GM10266 (cell line): ENCODE data around the gene MAGI3.
"Not testable (repeated sequence)": the region's sequence is repeated elsewhere in the genome, so short reads cannot be mapped to it uniquely, and the experiment has no call there.

Experiments
- DNase-seq: peaks from one replicate; pipeline ENCODE4 v3.0.0; 2012; ENCODE audit errors: extremely low spot score
- TF ChIP-seq, protein P1 (sequence below): IDR thresholded peaks from 2 replicates; pipeline ENCODE4 v1.5.1; 2012; ENCODE audit warnings: mild to moderate bottlenecking, low read depth; ENCODE audit not compliant: control insufficient read depth, insufficient read depth; ENCODE audit errors: missing control alignments

MAGI3 gene

DNA sequence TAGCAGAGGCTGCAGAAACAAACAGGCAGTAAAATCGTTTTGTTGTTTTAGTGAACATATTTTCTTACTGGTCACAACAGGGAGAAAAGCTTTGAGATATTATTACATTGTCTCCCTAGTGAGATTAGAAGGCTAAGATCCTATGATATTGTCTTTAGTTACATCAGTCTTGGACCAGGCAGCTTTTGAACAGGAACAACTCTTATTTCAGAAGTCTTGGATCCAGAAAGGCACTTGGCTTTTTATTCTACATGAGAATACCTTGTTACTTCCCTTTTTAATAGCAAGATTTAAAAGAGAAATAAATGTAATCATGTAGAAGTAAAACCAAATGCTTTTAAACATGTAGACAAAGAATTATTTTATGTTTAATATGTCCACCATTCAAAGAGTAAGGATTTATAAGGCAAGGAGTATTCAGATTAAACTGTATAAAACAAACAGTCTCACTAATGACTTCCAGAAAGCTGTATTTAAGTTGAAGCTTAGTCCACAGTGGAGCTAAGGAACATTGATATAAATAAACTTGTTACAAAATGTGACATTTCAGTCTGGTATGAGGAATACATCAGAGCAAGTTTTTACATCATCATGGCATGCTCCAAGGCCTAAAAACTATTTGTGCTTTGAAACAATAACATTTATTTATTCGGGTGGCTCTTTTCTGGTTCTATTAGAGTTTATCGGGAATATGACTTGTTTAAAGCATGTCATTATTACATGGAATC lies 296.7 kb downstream of the MAGI3 start:
- DNase-seq = no peak
- TF ChIP-seq, protein P1, sequence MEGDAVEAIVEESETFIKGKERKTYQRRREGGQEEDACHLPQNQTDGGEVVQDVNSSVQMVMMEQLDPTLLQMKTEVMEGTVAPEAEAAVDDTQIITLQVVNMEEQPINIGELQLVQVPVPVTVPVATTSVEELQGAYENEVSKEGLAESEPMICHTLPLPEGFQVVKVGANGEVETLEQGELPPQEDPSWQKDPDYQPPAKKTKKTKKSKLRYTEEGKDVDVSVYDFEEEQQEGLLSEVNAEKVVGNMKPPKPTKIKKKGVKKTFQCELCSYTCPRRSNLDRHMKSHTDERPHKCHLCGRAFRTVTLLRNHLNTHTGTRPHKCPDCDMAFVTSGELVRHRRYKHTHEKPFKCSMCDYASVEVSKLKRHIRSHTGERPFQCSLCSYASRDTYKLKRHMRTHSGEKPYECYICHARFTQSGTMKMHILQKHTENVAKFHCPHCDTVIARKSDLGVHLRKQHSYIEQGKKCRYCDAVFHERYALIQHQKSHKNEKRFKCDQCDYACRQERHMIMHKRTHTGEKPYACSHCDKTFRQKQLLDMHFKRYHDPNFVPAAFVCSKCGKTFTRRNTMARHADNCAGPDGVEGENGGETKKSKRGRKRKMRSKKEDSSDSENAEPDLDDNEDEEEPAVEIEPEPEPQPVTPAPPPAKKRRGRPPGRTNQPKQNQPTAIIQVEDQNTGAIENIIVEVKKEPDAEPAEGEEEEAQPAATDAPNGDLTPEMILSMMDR = no peak

DNA sequence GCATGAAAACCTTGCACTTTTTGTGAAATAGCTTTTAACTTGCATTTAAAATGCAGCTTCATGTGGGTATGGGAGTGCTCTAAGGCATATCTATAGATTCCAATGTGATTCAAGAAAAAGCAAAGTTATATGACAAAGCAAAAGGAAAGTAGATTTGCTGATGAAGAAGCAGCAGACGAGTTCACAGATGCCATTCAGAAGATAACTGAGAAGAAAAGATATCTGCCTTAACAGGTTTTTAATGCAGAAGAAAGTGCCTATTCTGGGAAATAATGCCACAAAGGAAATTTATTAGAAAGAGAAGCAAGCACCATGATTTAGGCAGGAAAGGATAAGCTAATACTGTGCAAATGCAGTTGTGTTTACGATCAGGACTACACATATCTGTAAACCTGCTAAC lies 300.9 kb downstream of the MAGI3 start:
- TF ChIP-seq, protein P1 = no peak
- no peak for DNase-seq

DNA sequence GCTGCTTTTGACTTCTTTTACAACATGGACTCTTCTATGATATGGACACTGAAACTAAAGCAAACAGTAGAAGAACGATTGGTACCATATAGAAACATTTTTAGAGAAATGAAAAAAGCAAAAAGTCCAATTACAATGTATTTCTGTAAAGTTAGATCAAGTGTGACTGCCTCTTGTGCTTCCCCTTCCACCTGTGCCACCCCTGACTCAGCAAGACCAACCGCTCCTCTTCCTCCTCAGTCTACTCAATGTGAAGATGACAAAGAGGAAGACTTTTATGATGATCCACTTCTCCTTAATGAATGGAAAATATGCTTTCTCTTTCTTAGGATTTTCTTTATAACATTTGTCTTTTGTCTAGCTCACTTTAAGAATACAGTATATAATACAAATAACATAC lies 302.0 kb downstream of the MAGI3 start:
- DNase-seq = no peak
- TF ChIP-seq, protein P1 = no peak

DNA sequence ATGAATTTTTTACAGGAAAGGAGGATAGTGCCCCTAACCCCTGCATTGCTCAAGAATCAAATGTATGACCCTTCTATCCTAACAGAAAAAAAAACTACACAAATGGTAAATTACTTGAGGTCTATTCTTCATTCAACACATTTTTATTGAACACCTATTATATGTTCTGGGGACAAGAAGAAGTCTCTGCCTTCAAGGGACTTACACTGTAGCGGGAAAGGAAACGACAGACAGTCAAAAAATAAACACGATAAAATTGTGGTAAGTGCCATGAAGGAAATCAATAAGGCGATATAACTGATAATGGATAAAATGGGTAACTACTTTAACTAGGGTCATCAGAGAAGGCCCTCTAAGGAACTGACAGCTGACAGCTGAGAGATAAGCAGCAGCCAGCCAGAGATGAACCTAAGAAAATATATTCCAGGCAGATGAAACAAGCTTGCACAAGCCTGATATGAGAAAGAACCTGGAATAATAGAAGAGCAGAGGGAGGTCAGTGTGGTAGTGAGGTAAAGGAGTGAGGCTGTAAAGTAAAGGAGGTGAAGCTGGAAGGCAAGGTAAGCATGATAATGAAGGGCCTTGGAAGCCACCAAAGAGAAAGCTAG lies 302.6 kb downstream of the MAGI3 start:
- TF ChIP-seq, protein P1 = no peak
- no peak for DNase-seq

DNA sequence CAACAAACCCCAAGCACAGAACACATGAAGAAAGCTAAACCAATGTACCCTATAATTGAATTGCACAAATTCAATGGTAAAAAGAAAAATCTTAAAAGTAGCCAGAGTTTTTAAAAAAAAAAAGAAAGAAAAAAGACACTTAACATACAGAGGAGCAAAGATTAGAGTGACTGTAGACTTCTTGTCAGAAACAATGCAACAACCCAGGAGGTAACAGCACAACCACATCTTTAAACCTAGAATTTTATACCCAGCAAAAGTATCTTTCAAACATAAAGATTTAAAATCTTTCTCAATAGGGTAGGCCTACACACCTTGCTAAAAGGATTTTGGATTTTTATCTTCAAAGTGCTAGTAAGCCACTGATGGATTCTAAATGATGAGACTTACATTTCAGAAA lies 304.6 kb downstream of the MAGI3 start:
- DNase-seq = no peak
- TF ChIP-seq, protein P1 = no peak

DNA sequence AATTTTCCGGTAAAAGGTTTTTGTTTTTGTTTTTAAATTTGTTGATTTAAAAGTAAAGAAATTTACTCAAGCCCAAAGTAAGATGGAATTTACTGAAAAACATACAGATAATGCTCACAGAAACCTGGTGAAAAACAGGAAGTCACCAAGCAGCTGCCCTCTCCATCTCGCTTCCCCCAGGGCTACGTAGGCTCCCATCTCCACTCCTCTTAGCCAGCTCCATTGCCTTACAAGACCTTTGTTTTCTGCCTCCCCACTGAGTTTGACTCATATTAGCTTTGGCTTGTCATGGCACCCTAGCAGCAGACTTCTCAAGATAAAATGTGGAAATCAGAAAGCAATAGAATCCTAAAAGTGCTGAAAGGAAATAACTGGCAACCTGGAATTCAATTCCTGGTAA lies 311.1 kb downstream of the MAGI3 start:
- TF ChIP-seq, protein P1 = no peak
- DNase-seq = no peak

DNA sequence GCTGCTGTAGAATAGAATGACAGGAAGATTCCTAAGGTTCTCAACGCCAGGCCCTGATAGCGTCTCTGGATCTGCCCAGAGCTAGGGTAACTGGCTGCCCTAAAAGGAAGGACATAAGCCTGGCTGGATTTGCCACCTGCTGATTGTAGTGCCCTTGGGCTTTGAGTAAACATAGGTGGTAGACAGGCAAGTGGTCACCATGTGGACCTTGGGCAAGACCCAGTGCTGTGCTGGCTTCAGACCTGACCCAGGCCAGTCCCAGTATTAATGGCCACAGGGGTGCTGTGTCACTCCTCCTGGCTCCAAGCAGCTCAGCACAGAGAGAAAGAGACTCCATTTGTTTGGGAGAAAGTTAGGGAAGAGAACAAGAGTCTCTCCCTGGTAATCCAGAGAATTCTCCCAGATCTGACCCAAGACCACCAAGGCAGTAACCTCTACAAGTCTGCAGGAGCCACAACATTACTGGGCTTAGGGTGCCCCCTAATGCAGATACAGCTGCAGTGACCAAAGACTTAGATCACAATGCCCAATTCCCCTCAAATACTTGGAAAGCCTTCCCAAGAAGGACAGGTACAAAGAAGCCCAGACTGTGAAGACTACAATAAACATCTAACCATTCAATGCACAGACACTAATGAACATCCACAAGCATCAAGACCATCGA lies 324.4 kb downstream of the MAGI3 start:
- TF ChIP-seq, protein P1 = no peak
- no peak for DNase-seq

DNA sequence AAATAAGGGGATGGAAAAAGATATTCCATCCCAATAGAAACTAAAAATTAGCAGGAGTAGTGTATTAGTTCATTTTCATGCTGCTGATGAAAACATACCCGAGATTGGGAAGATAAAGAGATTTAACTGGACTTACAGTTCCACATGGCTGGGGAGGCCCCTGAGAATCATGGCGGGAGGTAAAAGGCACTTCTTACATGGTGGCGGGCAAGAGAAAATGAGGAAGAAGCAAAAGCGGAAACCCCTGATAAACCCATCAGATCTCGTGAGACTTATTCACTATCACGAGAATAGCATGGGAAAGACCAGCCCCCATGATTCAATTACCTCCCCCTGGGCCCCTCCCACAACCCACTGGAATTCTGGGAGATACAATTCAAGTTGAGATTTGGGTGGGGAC lies 327.2 kb downstream of the MAGI3 start:
- not testable (repeated sequence) for DNase-seq

DNA sequence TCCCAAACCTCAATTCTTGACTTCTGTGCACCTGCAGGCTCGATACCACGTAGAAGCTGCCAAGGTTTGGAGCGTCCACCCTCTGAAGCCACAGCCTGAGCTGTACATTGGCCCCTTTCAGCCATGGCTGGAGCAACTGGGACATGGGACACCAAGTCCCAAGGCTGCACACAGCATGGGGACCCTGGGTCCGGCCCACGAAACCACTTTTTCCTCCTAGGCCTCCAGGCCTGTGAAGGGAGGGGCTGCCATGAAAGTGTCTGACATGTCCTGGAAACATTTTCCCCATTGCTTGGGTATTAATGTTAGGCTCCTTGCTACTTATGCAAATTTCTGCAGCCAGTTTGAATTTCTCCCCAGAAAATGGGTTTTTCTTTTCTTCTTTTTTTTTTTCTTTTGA lies 328.3 kb downstream of the MAGI3 start:
- DNase-seq = not testable (repeated sequence)
